ENCODE data around the gene DYTN.

DYTN gene

DNA sequence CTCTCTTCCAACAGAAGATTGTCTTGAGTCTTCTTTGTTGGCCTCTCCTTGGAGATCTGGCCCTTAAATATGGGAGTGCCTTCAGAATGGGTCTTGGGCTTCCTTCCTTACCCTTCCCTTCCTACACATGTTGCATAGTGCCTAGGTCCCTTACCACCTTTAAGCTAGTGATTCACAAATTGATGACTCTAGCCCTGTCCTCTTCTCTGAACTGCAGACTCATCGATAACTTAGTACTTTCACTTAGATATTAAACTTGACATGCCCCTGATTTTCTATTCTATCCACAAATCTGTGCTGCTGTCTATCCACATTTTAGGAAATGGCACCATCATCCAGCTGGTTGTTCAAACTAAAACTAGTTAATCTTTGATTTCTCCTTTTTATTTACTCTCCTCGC is 9.1 kb upstream of the DYTN start:
- DNase-seq, result no peak
- Histone ChIP-seq H3K27ac (ENCODE audit: low read length) (no peak overlapping the region), H3K4me3 (ENCODE audit: low read depth in 1 of 2, low read length in 2 of 2) (no peak overlapping the region), H2AFZ (ENCODE audit: low read depth, low read length) (no peak overlapping the region), H3K9me3 (ENCODE audit: insufficient read depth, low read length, severe bottlenecking) (no peaks in the 10 kb centered on the region), H3K36me3 (ENCODE audit: insufficient read depth, low read length) (no peaks in the 10 kb centered on the region), H3K4me2 (ENCODE audit: insufficient read depth, low read length) (no peak overlapping the region), H4K20me1 (ENCODE audit: insufficient read depth, low read length) (no peaks in the 10 kb centered on the region), H3K9ac (ENCODE audit: low read depth, low read length) (no peak overlapping the region), H3K79me2 (ENCODE audit: insufficient read depth, low read length) (no peaks in the 10 kb centered on the region), H3K27me3 (ENCODE audit: insufficient read depth, low read length, poor library complexity) (no peaks in the 10 kb centered on the region), H3K4me1 (ENCODE audit: insufficient read depth, low read length) (no peaks in the 10 kb centered on the region)
- TF ChIP-seq CTCF (IDR thresholded peaks at IDR 0.05; ENCODE audit: borderline replicate concordance, extremely low read depth, low read length, poor library complexity, severe bottlenecking) (no peak), EZH2 (IDR thresholded peaks at IDR 0.05; ENCODE audit: borderline replicate concordance, low read depth, low read length, severe bottlenecking) (no peak)
- ATAC-seq (ENCODE audit: insufficient read depth, low read depth), result no peak

GRCh38 chr2:206723288-206723687 is 5.1 kb upstream of the DYTN start:
- H2AFZ ChIP-seq (ENCODE audit: low read depth, low read length), result no peak overlapping the region
- H3K27ac ChIP-seq (ENCODE audit: low read length), result no peak overlapping the region
- H3K4me3 ChIP-seq (ENCODE audit: low read depth in 1 of 2, low read length in 2 of 2), result no peak overlapping the region
- no peaks in the 10 kb centered on the region for H3K36me3 ChIP-seq (ENCODE audit: insufficient read depth, low read length)
- TF ChIP-seq EZH2 (IDR thresholded peaks at IDR 0.05; ENCODE audit: borderline replicate concordance, low read depth, low read length, severe bottlenecking) (no peak), CTCF (IDR thresholded peaks at IDR 0.05; ENCODE audit: borderline replicate concordance, extremely low read depth, low read length, poor library complexity, severe bottlenecking) (no peak)
- no peaks in the 10 kb centered on the region for H3K9me3 ChIP-seq (ENCODE audit: insufficient read depth, low read length, severe bottlenecking)
- no peak for ATAC-seq (ENCODE audit: insufficient read depth, low read depth)
- no peaks in the 10 kb centered on the region for H3K27me3 ChIP-seq (ENCODE audit: insufficient read depth, low read length, poor library complexity)
- H3K4me1 ChIP-seq (ENCODE audit: insufficient read depth, low read length), result no peaks in the 10 kb centered on the region
- H4K20me1 ChIP-seq (ENCODE audit: insufficient read depth, low read length), result no peaks in the 10 kb centered on the region
- no peak for DNase-seq
- H3K9ac ChIP-seq (ENCODE audit: low read depth, low read length), result no peak overlapping the region
- no peak overlapping the region for H3K4me2 ChIP-seq (ENCODE audit: insufficient read depth, low read length)
- no peaks in the 10 kb centered on the region for H3K79me2 ChIP-seq (ENCODE audit: insufficient read depth, low read length)

- H3K9me3 ChIP-seq (ENCODE audit: insufficient read depth, low read length, severe bottlenecking), result no peaks in the 10 kb centered on the region
- no peaks in the 10 kb centered on the region for H3K4me1 ChIP-seq (ENCODE audit: insufficient read depth, low read length)
- DNase-seq (no peak), ATAC-seq (ENCODE audit: insufficient read depth, low read depth) (no peak)
- H3K79me2 ChIP-seq (ENCODE audit: insufficient read depth, low read length), result no peaks in the 10 kb centered on the region
- H3K27me3 ChIP-seq (ENCODE audit: insufficient read depth, low read length, poor library complexity), result no peaks in the 10 kb centered on the region
- no peak overlapping the region for H3K4me3 ChIP-seq (ENCODE audit: low read depth in 1 of 2, low read length in 2 of 2)
- no peak overlapping the region for H3K4me2 ChIP-seq (ENCODE audit: insufficient read depth, low read length)
- H2AFZ ChIP-seq (ENCODE audit: low read depth, low read length), result no peak overlapping the region
- TF ChIP-seq CTCF (IDR thresholded peaks at IDR 0.05; ENCODE audit: borderline replicate concordance, extremely low read depth, low read length, poor library complexity, severe bottlenecking), result no peak
- TF ChIP-seq EZH2 (IDR thresholded peaks at IDR 0.05; ENCODE audit: borderline replicate concordance, low read depth, low read length, severe bottlenecking), result no peak
- H3K27ac ChIP-seq (ENCODE audit: low read length), result no peak overlapping the region
- H3K36me3 ChIP-seq (ENCODE audit: insufficient read depth, low read length), result no peaks in the 10 kb centered on the region
- no peaks in the 10 kb centered on the region for H4K20me1 ChIP-seq (ENCODE audit: insufficient read depth, low read length)
- H3K9ac ChIP-seq (ENCODE audit: low read depth, low read length), result no peak overlapping the region
These were observed 3.2 kb upstream of the DYTN start for GRCh38 chr2:206721256-206721920.

Measured in DND-41 (cell line).